GM21515 (cell line): ENCODE measurements around the gene CCNL2.
"Not testable (repeated sequence)": the region's sequence is repeated elsewhere in the genome, so short reads cannot be mapped to it uniquely, and the experiment has no call there.

ENCODE experiments used
- ATAC-seq: cut with Tn5 transposase; IDR thresholded peaks from one replicate; pipeline ENCODE4 v1.9.1; 2021; ENCODE audit not compliant: unreplicated experiment

CCNL2 gene

DNA sequence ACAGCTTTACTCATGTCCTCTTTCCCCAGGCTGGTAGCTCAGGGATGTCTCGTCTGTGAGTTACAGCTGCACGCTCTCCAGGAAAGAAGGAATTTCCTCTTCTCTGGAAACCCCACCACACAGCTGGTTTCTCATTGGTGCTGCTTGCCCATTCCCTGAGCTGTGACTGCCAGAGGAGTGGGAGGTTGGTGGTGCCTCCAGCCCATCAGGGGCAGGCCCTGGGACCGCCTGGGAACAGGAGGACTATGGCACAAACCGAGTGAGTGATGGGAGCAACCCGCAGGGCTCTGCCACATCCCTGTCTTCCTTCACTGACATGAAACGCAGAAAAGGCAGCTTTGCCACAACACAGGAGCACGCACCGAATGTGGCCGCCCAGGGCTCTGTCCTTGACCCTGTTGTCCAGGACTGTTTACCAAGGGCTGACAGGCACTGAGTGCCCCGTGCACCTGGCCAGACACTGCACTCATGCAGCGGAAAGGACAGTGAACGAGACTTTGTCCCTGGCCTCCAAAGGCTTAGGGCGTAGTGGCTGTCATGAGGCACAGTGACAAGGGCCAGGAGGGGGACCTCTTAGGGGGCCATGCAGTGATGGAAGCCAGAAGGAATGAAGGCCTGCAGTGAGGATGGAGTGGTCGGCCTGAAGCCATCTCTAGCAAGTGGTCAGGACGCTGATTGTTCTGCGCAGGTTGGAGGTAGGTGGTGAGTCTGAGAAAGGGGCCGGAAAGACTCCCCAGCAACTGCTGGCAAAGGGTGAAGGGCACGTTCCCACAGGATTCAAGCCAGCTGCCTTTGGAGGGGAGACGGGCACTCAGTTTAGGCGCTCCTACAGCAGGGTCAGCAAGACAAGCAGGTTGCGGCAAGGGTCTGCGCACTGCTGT is 1.7 kb upstream of the CCNL2 start:
- no peak for ATAC-seq

- ATAC-seq = peak; percentile 8
These were observed 889 bp upstream of the CCNL2 start for GRCh38 chr1:1399872-1400575.

- no peak for ATAC-seq
These were observed 403 bp downstream of the CCNL2 start for GRCh38 chr1:1398677-1399186.

DNA sequence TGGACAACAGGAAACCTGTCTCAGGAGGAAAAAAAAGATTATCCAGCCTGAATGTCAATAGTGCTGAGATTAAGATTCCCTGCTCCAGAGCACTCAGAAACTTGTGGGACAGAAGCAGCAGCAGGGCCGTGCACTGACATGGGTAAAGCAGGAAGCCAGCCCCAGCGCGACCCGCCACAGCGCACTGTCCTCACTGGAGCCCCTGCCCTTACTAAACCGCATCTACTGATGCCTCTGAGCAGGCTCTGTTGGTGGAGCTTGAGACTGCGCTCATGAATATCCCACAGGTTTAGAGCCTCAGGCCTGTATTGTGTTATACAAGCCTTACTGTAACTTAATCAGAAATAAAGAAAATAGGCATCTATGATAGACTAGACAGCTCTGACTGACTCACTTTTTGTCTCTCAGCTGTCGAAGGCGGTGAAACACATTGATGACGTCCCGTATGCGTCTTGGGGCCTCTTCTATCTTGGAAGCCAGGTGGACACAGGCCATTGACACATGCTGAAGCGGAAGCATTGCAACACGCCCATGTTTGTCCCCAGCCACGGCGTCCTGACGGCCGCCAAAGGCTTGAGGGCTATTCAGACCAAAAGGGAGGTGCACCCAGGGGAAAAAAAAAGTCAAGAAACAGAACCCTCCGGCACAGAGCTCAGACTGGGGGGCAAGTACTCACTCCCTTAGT is 1.2 kb downstream of the CCNL2 start:
- no peak for ATAC-seq

- ATAC-seq = no peak
These were observed 4.0 kb downstream of the CCNL2 start for GRCh38 chr1:1395166-1395565.

DNA sequence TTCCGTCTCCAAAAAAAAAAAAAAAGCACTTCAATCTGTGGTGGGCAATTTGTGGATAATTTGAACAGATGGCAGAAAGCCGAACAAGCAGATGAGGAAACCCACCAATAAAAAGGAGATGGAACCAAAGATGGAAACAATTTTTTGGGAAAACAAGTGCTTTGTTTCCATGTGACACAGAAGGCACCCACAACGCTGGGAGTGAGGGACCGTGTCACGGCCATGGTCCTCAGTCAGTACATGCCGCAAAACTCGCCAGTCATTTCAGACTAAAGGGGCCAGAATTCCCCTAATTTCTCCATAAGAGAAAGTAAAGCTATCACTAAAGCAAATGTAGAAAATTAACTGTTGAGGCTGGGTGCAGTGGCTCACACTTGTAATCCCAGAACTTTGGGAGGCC is 5.0 kb downstream of the CCNL2 start:
- ATAC-seq = no peak

DNA sequence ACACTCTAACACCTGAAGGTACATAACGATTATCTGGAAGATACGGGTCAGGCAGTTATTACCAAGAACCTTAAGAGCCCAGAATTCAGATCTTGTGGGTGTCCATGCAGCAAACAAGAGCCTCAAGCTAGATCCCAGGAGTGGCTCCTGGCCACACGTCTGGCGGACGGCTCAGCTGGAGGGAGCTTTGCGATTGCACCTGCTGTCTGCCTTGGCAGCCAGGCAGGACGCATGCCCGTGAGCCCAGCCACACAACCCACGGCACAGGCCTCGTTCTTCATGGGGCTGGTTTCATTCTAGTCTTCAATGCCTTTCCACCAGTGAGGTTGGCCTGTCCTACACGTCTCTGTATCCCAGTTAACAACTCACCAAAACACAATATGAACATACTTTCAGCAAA is 5.7 kb downstream of the CCNL2 start:
- no peak for ATAC-seq

DNA sequence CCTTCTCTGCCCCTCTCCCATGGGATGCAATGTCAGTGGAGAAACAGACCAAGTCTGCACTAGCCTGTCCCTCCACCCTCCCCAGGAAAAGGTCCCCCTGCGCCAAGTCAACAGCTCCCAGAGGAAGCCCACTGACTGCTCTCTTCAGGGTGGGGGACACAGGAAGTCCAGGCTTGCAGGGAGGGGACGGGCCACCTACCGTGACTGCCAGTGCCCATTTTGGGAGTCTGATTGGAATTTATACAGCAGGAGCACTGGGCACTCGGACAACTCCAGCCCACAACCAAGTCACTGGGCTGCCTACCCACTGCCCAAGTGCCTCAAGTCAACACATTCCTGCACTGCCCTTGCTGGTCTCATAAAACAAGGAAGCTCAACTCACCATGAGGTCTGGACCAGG is 6.1 kb downstream of the CCNL2 start:
- no peak for ATAC-seq

DNA sequence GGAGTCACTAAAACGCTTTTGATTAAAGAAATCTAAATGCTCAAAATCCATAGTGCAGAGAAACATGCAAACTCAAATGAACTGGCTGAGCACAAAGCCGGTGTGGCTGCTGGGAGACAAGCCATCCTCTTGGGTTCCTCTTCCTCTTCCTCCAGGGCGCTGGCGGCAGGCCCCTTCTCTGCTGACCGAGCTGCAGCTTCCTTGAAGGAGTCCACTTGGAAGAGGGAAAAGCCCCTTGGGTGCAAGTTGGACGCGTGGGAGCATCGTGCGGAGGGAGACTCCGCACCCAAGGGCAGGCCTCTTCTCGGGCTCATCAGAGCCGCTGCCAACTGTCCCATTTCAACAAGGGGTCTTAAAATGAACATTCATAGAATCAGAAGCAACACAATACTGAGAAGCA is 7.9 kb downstream of the CCNL2 start:
- ATAC-seq = no peak

DNA sequence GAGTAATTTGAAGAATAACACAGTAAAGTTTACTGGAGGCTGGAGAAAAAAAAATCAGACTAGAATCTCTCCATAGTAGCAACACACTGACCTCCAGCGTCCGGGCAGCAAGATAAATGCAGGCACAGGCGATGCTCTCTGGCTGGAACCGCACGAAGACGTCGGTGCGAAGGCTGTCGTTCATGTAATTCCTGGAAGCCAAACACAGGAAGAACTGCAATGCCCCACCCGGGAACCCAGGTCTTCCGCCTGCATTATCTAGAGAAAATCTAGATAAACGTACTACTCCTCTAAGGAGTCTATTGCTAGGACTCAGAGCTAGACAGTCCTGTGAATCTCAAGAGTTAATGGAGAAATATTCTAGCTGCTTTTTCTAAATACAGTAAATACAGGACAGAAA is 8.5 kb downstream of the CCNL2 start:
- ATAC-seq = no peak

DNA sequence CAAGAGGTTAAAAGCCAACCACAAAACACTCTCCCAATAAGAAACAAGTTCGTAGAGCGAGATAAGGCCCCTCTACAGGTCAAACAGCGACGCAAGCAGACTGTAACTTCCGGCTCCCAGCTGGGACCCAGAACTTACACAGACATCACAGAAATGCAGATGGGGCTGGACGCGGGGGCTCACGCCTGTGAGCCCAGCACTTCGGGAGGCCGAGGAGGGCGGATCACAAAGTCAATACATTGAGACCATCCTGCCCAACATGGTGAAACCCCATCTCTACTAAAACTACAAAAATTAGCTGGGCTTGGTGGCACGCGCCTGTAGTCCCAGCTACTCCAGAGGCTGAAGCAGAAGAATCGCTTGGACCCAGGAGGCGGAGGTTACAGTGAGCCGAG is 11.1 kb downstream of the CCNL2 start:
- no peak for ATAC-seq

DNA sequence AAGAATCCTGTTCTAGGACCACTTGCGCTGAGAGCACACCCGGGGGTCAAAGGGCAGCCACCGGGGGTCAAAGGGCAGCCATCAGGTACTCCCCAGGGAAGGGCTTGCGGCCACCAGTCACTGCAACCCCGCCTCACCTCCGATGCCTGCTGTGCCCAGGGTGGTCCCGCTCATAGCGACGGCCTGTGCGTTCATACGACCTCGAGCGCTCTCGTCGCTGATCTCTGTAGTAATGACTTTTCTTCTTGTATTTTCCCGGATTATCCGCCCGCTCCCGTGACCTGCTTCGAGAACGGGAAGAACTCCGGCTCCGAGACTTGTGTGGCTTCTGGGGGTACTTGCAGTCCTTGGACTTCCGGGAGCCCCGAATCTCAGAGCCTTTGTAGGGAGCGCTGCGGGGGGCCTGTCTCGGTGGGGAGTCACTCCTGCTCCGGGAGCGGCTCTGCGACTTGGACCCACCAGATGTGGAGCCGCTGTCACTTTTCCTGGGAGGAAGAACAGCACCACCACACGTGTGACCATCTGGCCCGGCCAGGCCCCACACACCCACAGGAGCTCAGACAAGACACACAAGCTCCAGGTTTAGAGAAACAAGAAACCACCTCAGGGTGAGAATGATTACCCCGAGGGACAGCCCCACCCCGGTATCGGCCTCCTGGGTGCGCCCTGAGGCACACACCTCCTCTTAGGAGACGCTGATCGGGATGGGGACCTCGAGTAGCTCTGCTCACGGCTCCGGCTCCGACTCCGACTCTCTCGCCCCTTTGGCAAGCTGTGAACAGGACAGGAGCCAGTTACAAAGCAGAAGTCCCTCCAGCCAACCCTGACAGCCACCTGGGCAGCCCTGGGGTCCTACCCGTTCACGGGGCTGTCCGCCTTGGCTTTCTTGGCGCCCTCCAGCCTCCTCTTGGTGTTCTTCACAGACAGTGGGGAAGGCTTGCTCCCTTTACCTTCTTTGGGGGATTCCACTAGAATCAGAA is 11.7 kb downstream of the CCNL2 start:
- no peak for ATAC-seq

DNA sequence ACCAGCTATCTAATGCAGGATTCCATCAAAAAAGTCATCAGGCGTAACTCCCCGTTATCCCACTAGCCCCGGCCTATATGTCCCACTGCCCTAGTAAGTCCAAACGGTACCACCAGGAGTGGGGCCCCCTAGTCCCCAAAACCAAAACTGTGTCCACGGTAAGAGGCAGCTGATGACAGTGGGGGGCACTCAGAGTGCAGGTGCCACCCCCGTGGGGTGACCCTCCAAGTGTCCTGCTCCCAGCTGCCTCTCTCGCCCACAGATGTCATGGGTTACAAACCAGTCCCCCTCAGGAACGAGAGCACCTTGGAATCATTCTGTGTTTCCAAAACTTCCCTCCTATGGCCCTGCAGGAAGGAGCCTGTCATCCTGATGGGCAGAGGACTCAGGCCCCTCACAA is 13.2 kb downstream of the CCNL2 start:
- ATAC-seq = no peak

GRCh38 chr1:1385339-1385738 is 13.8 kb downstream of the CCNL2 start:
- not testable (repeated sequence) for ATAC-seq

- no peak for ATAC-seq
These were observed 17.8 kb downstream of the CCNL2 start for GRCh38 chr1:1381294-1381693.

GRCh38 chr1:1380860-1381259 is 18.3 kb downstream of the CCNL2 start:
- ATAC-seq = no peak

- ATAC-seq = no peak
These were observed 21.5 kb downstream of the CCNL2 start for GRCh38 chr1:1377540-1378205.

- no peak for ATAC-seq
These were observed 22.4 kb downstream of the CCNL2 start for GRCh38 chr1:1376551-1377226.

- peak; percentile 84 for ATAC-seq
These were observed 24.0 kb downstream of the CCNL2 start, which contains the start of gene AURKAIP1 for GRCh38 chr1:1374929-1375662. AURKAIP1 (minus strand) TSS chr1:1375207; CDS start chr1:1374756, 451 bp downstream.
